ENCODE data around the gene LIPN.

The LIPN gene

GRCh38 chr10:88728107-88728763 lies 31.6 kb upstream of the LIPN start:
- Histone ChIP-seq H3K4me1 (ENCODE audit: low read length) (peaks cover 42% of the 10 kb centered on the region), H3K36me3 (replicated peaks; ENCODE audit: low read depth, low read length) (no peaks in the 10 kb centered on the region), H3K27me3 (ENCODE audit: low read depth, low read length) (no peaks in the 10 kb centered on the region), H3K4me2 (ENCODE audit: low read length) (no peak overlapping the region), H3K4me3 (ENCODE audit: low read length) (no peak overlapping the region), H3K27ac (ENCODE audit: low read length) (no peak overlapping the region), H3K79me2 (ENCODE audit: low read length) (no peaks in the 10 kb centered on the region), H4K20me1 (ENCODE audit: insufficient read depth, low read length) (no peaks in the 10 kb centered on the region), H3K9me3 (ENCODE audit: insufficient read depth, low read length) (no peaks in the 10 kb centered on the region), H2AFZ (ENCODE audit: low read depth, low read length) (no peak overlapping the region), H3K9ac (ENCODE audit: low read length) (no peak overlapping the region)
- TF ChIP-seq, protein P1, sequence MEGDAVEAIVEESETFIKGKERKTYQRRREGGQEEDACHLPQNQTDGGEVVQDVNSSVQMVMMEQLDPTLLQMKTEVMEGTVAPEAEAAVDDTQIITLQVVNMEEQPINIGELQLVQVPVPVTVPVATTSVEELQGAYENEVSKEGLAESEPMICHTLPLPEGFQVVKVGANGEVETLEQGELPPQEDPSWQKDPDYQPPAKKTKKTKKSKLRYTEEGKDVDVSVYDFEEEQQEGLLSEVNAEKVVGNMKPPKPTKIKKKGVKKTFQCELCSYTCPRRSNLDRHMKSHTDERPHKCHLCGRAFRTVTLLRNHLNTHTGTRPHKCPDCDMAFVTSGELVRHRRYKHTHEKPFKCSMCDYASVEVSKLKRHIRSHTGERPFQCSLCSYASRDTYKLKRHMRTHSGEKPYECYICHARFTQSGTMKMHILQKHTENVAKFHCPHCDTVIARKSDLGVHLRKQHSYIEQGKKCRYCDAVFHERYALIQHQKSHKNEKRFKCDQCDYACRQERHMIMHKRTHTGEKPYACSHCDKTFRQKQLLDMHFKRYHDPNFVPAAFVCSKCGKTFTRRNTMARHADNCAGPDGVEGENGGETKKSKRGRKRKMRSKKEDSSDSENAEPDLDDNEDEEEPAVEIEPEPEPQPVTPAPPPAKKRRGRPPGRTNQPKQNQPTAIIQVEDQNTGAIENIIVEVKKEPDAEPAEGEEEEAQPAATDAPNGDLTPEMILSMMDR (IDR thresholded peaks at IDR 0.05; ENCODE audit: low read depth, low read length): peak; percentile 76
- TF ChIP-seq EZH2phosphoT487 (IDR thresholded peaks at IDR 0.05; ENCODE audit: low read depth): no peak

DNA sequence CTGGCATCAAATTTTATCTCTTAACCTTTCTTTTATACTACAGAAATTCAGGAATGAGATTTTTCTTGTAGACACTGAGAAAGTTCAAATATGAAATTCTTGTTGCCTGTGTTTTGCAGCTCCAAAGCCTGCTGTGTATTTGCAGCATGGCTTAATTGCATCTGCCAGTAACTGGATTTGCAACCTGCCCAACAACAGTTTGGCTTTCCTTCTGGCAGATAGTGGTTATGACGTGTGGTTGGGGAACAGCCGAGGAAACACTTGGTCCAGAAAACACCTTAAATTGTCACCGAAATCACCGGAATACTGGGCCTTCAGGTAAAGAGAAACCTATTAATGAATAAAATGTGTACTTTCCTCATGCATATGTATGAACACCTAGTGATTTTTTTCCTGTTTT lies 29.0 kb upstream of the LIPN start:
- H3K36me3 ChIP-seq (replicated peaks; ENCODE audit: low read depth, low read length): no peaks in the 10 kb centered on the region
- H3K27me3 ChIP-seq (ENCODE audit: low read depth, low read length): no peaks in the 10 kb centered on the region
- H2AFZ ChIP-seq (ENCODE audit: low read depth, low read length): peak overlapping the region; percentile 66; the same call in 1 of the 2 replicates
- no peaks in the 10 kb centered on the region for H3K79me2 ChIP-seq (ENCODE audit: low read length)
- peak overlapping the region; percentile 32 for H3K9ac ChIP-seq (ENCODE audit: low read length)
- no peaks in the 10 kb centered on the region for H3K9me3 ChIP-seq (ENCODE audit: insufficient read depth, low read length)
- no peak overlapping the region for H3K27ac ChIP-seq (ENCODE audit: low read length)
- peaks cover 44% of the 10 kb centered on the region for H3K4me1 ChIP-seq (ENCODE audit: low read length)
- peak overlapping the region; percentile 66 for H3K4me3 ChIP-seq (ENCODE audit: low read length)
- H4K20me1 ChIP-seq (ENCODE audit: insufficient read depth, low read length): no peaks in the 10 kb centered on the region
- no peak for TF ChIP-seq EZH2phosphoT487 (IDR thresholded peaks at IDR 0.05; ENCODE audit: low read depth)
- TF ChIP-seq, protein P1 (IDR thresholded peaks at IDR 0.05; ENCODE audit: low read depth, low read length): no peak
- H3K4me2 ChIP-seq (ENCODE audit: low read length): peak overlapping the region; percentile 83

DNA sequence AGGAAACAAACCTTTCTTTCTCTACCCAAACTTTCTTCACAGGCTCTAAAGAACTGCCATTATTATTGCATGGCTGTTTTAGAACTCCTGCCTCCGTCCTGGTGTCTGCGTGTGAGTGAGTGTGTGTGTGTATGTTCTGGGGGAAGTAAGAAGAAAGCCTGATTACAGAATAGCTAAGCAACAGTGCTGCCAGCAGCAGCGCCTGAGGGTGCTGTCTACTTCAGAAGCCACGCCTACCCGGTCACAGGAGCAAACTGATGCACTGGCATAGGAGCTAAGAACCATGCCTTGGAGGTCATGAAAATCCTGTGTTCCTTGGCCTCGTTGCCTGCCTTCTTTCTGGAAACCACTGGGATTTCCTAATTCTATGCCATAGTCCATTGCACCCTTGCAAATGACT lies 28.5 kb upstream of the LIPN start:
- Histone ChIP-seq H3K27me3 (ENCODE audit: low read depth, low read length) (no peaks in the 10 kb centered on the region), H3K4me1 (ENCODE audit: low read length) (peaks cover 40% of the 10 kb centered on the region), H3K4me2 (ENCODE audit: low read length) (peak overlapping the region; percentile 83), H3K9me3 (ENCODE audit: insufficient read depth, low read length) (no peaks in the 10 kb centered on the region), H2AFZ (ENCODE audit: low read depth, low read length) (peak overlapping the region; percentile 66; the same call in 1 of the 2 replicates), H4K20me1 (ENCODE audit: insufficient read depth, low read length) (no peaks in the 10 kb centered on the region), H3K27ac (ENCODE audit: low read length) (no peak overlapping the region), H3K9ac (ENCODE audit: low read length) (peak overlapping the region; percentile 32), H3K4me3 (ENCODE audit: low read length) (peak overlapping the region; percentile 66), H3K36me3 (replicated peaks; ENCODE audit: low read depth, low read length) (no peaks in the 10 kb centered on the region), H3K79me2 (ENCODE audit: low read length) (no peaks in the 10 kb centered on the region)
- TF ChIP-seq, protein P1 (IDR thresholded peaks at IDR 0.05; ENCODE audit: low read depth, low read length): no peak
- no peak for TF ChIP-seq EZH2phosphoT487 (IDR thresholded peaks at IDR 0.05; ENCODE audit: low read depth)

GRCh38 chr10:88733215-88733614 lies 26.6 kb upstream of the LIPN start:
- no peak overlapping the region for H2AFZ ChIP-seq (ENCODE audit: low read depth, low read length)
- TF ChIP-seq EZH2phosphoT487 (IDR thresholded peaks at IDR 0.05; ENCODE audit: low read depth): no peak
- TF ChIP-seq, protein P1 (IDR thresholded peaks at IDR 0.05; ENCODE audit: low read depth, low read length): no peak
- no peaks in the 10 kb centered on the region for H3K36me3 ChIP-seq (replicated peaks; ENCODE audit: low read depth, low read length)
- H3K4me1 ChIP-seq (ENCODE audit: low read length): peaks cover 44% of the 10 kb centered on the region
- no peaks in the 10 kb centered on the region for H3K79me2 ChIP-seq (ENCODE audit: low read length)
- H3K4me2 ChIP-seq (ENCODE audit: low read length): peak overlapping the region; percentile 42
- H3K9ac ChIP-seq (ENCODE audit: low read length): no peak overlapping the region
- no peak overlapping the region for H3K27ac ChIP-seq (ENCODE audit: low read length)
- H3K9me3 ChIP-seq (ENCODE audit: insufficient read depth, low read length): no peaks in the 10 kb centered on the region
- H4K20me1 ChIP-seq (ENCODE audit: insufficient read depth, low read length): no peaks in the 10 kb centered on the region
- H3K4me3 ChIP-seq (ENCODE audit: low read length): peak overlapping the region; percentile 18; the same call in 1 of the 2 replicates
- H3K27me3 ChIP-seq (ENCODE audit: low read depth, low read length): no peaks in the 10 kb centered on the region

Data from OCI-LY3 (cell line).